SJSA1 (cell line): Measurements from ENCODE around the gene DNAJB11. TPM values are rescaled to one million over a fixed set of nuclear protein-coding genes. Genes with fewer than 3 reads are reported as not detected.
A peak's percentile ranks its signal among the peaks of the same experiment; 100 is the strongest.
"Not testable (repeated sequence)": the region's sequence is repeated elsewhere in the genome, so short reads cannot be mapped to it uniquely, and the experiment has no call there.

Experiments used
- DNase-seq, 2 experiments: peaks; one replicate each; pipeline ENCODE4 v3.0.0-alpha.2; 2015 to 2020; ENCODE audit warnings: low spot score in 2 of 2, low read depth in 1 of 2
- H3K27ac ChIP-seq: fragments of 250-450 bp; sonication (Bioruptor Pico); 2 replicates; pipeline ENCODE4 v1.5.1; 2020; ENCODE audit warnings: mild to moderate bottlenecking, moderate library complexity
- H3K27me3 ChIP-seq: fragments of 250-450 bp; sonication (Bioruptor Pico); replicated peaks from 2 replicates; pipeline ENCODE4 v1.5.1; 2020; ENCODE audit warnings: mild to moderate bottlenecking, moderate library complexity
- H3K36me3 ChIP-seq: fragments of 250-450 bp; sonication (Bioruptor Pico); 2 replicates; pipeline ENCODE4 v1.5.1; 2020; ENCODE audit warnings: mild to moderate bottlenecking
- H3K4me1 ChIP-seq: fragments of 250-450 bp; sonication (Bioruptor Pico); replicated peaks from 2 replicates; pipeline ENCODE4 v1.6.1; 2021; ENCODE audit warnings: mild to moderate bottlenecking
- H3K4me3 ChIP-seq: fragments of 250-450 bp; sonication (Bioruptor Pico); 2 replicates; pipeline ENCODE4 v1.5.1; 2020; ENCODE audit warnings: mild to moderate bottlenecking
- H3K9me3 ChIP-seq: fragments of 250-450 bp; sonication (Bioruptor Pico); replicated peaks from 2 replicates; pipeline ENCODE4 v1.5.1; 2020; ENCODE audit warnings: mild to moderate bottlenecking
- total RNA-seq: library from RNA; depleted of rRNA; stranded (reverse); fragments of >200 nt; shearing (Covaris generic); gene quantifications from 2 replicates; pipeline ENCODE4 v1.2.3, GENCODE V29; 2014; rRNA removed

Gene DNAJB11
- 152 and 170 TPM in 2 replicates for total RNA-seq

DNA sequence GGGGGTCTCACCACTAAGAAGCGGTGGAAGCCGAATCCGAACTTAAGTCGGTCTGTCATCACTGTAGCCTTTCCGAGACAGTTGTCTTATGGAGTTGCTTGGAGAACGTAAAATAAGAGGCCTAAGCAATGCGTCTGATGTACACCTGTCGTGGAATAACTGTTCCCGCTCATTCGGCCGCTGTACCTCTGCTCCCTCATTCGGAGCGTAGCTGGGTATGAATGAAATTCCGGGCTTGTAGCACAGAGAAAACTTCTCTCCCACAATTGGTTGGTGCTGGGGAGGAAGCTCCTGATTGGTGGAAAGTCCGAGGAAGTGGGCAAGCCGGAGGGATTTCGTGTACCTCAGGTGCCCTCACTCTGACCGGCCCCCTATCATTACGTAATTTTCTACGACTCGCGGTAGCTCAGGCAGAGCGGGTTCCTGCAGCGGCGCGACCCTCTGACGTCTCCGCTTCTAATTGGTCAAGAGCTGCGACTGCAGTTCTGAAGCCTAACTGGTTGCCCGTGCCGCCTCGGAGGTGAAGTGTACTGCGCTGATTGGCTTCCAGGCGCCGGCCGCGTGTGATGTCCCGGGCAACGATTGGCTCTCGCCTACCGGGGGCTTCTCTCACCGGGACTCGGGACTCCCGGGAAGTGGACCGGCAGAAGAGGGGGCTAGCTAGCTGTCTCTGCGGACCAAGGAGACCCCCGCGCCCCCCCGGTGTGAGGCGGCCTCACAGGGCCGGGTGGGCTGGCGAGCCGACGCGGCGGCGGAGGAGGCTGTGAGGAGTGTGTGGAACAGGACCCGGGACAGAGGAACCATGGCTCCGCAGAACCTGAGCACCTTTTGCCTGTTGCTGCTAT is at the start of gene DNAJB11:
Gene DNAJB11 (plus strand): TSS at position 625 of the 845 bp plus-strand sequence. CDS start 178 bp downstream, at position 803.
- DNase-seq, result peak; percentile 95 to 98
- peaks cover 38% of the 10 kb centered on the region for H3K36me3 ChIP-seq
- peak within 1 kb of the TSS; percentile 89 for H3K4me3 ChIP-seq
- no peaks in the 10 kb centered on the region for H3K9me3 ChIP-seq
- peak within 1 kb of the TSS; percentile 87 for H3K27ac ChIP-seq
- H3K4me1 ChIP-seq, result peaks cover 14% of the 10 kb centered on the region
- H3K27me3 ChIP-seq, result no peaks in the 10 kb centered on the region

DNA sequence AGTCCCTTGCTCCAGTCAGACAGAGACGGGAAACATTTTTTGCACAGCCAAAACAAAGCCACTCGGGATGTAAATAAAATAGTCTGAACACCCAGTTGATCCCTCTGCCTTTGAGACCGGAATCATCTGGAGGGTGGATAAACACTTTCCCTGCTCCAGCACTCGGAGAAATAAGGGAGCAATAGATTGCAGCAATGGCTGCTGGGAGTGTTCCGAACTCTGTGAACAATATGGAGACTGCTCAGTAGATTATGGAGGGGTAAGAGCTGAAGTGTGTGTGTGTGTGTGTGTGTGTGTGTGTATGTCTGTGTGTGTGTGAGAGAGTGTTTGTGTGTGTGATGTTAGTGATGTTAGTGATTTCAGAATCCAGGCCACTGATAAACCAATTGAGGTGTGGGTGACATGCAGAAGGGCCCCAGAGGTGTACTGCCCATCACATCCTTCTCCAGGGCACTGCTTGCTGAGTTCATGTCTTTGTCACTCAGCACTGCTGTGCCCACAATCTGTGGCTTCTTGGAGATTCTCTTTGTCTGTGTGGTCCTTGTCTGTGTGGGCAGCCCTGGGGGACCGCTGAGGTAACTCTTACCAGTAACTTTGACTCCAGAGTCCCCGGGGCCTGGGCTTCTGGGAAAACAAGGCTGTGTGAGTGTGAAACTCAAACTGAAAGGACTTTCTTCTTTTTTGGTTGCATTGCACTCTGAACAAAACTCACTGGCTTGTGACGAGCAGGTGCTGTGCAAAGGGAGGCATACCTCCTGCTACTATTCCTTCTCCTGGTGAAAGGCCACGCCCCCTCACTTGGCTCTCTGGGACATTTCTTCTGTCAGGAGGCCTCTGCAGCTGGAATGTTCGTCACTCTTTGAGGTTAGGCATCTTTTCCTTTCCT is 49.3 kb upstream of the DNAJB11 start:
- no peaks in the 10 kb centered on the region for H3K27me3 ChIP-seq
- DNase-seq, result no peak

DNA sequence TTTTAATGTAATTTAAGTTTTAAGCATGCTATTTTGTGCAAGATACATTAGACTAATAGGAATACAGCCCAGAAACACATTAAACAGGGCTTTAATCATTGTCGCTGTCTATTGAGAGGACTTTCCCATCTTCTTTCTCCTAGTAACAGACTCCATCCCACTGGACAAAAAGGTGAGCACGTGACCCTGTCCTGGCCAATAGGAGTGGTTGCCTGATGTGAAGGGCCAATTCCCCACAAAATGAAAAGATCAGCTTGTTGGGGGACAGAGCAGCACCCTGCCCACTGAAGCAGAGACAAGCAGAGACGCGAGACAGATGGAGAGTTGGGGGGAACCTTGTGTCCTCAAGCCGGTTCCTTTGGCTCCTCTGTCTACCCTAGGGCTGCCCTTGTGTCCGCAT is 47.5 kb upstream of the DNAJB11 start:
- no peak for DNase-seq
- H3K27me3 ChIP-seq, result no peaks in the 10 kb centered on the region
- H3K36me3 ChIP-seq, result no peaks in the 10 kb centered on the region
- H3K4me3 ChIP-seq, result no peak overlapping the region
- no peaks in the 10 kb centered on the region for H3K9me3 ChIP-seq
- no peaks in the 10 kb centered on the region for H3K4me1 ChIP-seq
- no peak overlapping the region for H3K27ac ChIP-seq

More for the DNA sequence above, 49.3 kb upstream of the DNAJB11 start:
- no peak overlapping the region for H3K4me3 ChIP-seq
- no peaks in the 10 kb centered on the region for H3K9me3 ChIP-seq
- H3K27ac ChIP-seq, result no peak overlapping the region
- H3K4me1 ChIP-seq, result no peaks in the 10 kb centered on the region
- no peaks in the 10 kb centered on the region for H3K36me3 ChIP-seq

DNA sequence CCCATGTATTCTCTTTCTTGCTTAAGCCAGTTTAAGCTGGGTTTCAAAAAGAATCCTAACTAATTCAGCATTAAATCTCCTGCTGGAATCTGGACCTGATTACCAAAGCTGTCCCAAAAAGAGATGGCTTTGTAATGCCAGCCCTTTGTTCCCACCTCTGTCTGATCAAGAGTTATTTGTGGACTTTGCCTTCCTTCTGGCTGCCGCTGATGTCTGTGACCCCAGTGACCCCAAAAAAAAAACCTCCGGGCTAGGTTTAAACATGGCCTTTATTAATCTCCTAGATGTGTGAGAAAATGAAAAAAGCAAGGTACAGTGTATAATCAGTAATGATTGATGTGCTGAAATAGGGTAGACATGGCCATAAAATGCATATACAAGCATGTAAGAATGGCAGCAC is 47.1 kb upstream of the DNAJB11 start:
- Histone ChIP-seq H3K4me3 (no peak overlapping the region), H3K27ac (no peak overlapping the region), H3K27me3 (no peaks in the 10 kb centered on the region), H3K9me3 (no peaks in the 10 kb centered on the region), H3K36me3 (no peaks in the 10 kb centered on the region), H3K4me1 (no peaks in the 10 kb centered on the region)
- no peak for DNase-seq

DNA sequence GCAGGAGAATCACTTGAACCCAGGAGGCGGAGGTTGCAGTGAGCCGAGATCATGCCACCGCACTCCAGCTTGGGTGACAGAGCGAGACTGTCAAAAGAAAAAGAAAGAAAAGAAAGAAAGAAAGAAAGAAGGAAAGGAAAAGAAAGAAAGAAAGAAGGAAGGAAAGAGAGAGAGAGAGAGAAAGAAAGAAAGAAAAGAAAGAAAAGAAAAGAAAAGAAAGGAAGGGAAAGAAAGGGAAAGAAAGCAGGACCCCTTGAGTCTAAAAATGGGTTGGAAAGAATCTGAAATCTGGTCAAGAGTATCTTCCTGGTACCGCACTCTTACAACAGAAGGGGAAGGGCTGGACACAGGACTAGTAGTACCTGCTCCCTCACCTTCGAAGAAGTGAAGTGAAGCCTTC is 45.9 kb upstream of the DNAJB11 start:
- no peaks in the 10 kb centered on the region for H3K36me3 ChIP-seq
- no peak for DNase-seq
- no peaks in the 10 kb centered on the region for H3K27me3 ChIP-seq
- H3K4me3 ChIP-seq, result no peak overlapping the region
- H3K9me3 ChIP-seq, result no peaks in the 10 kb centered on the region
- H3K27ac ChIP-seq, result no peak overlapping the region
- H3K4me1 ChIP-seq, result no peaks in the 10 kb centered on the region

DNA sequence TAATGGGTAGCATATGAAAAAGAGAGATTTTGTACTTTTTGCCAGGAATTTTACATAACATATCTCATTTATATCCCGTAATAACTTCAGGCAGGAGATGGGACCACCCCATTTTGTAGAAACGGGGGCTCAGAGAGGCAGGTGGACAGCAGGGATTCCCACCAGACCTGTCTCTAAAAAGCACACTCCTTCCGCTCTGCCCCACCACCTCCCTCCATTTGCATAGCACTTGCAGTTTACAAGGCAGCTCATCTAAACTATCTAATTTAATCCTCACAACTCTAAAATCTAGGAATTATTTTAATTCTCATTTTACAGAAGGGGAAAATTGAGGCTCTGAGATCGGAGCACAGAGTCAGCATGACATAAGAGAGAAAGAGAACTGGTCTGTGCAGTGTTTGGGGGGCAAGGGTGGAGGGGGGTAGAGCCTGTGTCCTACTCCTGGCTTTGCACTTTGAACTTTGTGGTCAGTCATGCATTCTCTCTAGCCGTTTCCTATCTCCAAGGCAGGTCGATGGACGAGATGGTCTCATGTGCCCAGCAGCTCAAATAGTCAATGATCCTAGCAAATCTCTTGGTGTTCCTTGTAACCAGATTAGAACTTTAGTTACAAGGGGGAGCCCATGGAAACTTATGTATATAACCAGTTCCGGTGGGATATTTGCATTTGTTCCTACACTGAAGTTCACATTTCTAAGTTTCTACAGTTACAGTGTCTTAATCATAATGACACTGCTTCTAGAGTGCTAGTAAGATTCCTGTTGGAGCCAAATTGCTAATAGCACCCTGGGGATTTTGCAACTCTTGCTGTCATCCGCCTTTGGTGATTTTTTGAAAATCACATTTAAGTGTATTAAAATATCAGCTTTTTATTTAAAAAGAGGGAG is 44.9 kb upstream of the DNAJB11 start:
- no peak overlapping the region for H3K27ac ChIP-seq
- no peaks in the 10 kb centered on the region for H3K9me3 ChIP-seq
- H3K27me3 ChIP-seq, result no peaks in the 10 kb centered on the region
- no peaks in the 10 kb centered on the region for H3K36me3 ChIP-seq
- no peaks in the 10 kb centered on the region for H3K4me1 ChIP-seq
- no peak overlapping the region for H3K4me3 ChIP-seq
- no peak for DNase-seq

DNA sequence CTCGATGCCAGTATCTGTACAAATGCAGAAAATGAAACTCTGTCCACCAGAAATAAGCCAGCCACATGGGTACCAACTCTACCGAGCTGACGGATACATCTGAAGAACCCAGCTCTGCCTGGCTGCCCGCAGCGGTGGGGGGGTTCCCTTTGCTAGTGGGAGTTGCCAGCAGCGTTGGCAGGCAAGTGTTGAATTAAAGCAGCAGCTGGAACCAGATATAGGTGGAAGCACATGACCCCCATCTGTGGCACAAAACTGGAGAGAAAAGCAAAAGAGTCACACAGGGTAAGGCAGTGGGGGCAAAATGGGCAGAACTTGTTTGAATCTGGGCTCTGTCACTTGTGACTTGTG is 44.3 kb upstream of the DNAJB11 start:
- Histone ChIP-seq H3K36me3 (no peaks in the 10 kb centered on the region), H3K9me3 (no peaks in the 10 kb centered on the region), H3K27me3 (no peaks in the 10 kb centered on the region), H3K4me1 (no peaks in the 10 kb centered on the region), H3K4me3 (no peak overlapping the region), H3K27ac (no peak overlapping the region)
- DNase-seq, result no peak

DNA sequence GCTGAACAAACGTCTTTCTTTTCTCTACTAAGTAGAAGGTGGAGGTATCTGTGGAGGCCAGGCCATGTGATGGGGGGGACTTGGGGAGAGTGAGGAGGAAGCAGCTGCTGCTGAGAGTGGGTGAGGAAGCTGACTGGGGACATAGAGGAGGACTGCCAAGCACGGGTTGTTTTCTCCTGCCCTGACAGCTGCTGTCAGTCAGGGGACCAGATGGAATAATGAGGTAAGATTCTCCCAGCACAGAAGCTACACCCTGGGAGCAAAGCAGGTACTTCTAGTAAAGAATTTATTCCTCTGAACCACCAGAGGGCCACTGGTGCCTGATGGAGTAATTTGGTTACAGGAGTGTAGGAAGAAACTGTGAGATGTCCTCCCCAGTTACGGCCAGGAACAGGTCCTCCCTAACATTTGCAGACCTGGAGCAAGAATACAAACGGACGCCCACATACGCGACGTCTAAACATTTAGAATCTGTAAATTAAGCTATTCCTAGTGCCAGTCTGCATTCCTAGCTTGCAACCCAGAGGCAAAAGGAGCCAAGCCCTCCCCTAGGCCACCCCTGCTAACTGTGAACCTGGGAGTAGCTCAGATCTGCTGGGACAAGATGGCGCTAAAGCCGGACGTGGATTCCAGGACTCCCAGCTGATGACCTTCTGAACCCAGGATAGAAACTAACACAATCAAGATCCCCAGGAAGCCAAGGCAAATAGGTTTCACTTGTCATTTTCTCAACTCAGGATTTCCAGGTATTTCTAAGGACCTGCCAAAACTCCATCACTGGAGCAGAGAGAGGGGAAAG is 41.1 kb upstream of the DNAJB11 start:
- no peaks in the 10 kb centered on the region for H3K36me3 ChIP-seq
- no peaks in the 10 kb centered on the region for H3K4me1 ChIP-seq
- no peak for DNase-seq
- H3K27me3 ChIP-seq, result no peaks in the 10 kb centered on the region
- H3K27ac ChIP-seq, result no peak overlapping the region
- H3K9me3 ChIP-seq, result no peaks in the 10 kb centered on the region
- H3K4me3 ChIP-seq, result no peak overlapping the region

DNA sequence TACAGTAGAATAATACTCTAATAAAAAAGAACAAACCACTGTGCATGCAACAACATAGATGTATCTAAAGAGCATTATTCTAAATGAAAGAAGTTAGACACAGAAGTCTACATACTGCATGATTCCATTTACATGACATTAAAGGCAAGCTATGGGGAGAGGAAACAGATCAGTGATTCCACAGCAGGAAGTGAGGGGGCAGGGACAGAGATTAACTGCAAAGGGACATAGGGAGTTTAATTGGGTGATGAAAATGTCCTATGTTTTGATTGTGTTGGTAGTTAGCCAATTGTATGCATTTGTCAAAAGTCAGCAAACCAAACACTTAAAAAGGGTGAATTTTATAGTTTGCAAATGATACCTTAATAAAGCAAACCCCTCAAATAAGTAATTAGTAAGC is 40.1 kb upstream of the DNAJB11 start:
- Histone ChIP-seq H3K9me3 (no peaks in the 10 kb centered on the region), H3K4me3 (no peak overlapping the region), H3K27me3 (no peaks in the 10 kb centered on the region), H3K27ac (no peak overlapping the region), H3K4me1 (no peaks in the 10 kb centered on the region), H3K36me3 (no peaks in the 10 kb centered on the region)
- DNase-seq, result no peak

DNA sequence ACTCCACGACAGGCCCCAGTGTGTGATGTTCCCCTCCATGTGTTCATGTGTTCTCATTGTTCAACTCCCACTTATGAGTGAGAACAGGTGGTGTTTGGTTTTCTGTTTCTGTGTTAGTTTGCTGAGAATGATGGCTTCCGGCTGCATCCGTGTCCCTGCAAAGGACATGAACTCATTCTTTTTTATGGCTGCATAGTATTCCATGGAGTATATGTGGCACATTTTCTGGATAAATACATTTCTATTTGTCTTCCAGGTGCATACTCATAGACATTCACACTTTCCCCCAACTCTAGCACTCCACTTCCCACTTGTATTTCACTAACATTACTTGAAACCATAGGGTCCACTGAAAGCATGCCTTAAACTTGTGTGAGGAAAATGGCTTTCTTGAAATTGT is 38.8 kb upstream of the DNAJB11 start:
- not testable (repeated sequence) for H3K27ac ChIP-seq, H3K4me3 ChIP-seq, H3K36me3 ChIP-seq, H3K4me1 ChIP-seq, DNase-seq, H3K9me3 ChIP-seq, H3K27me3 ChIP-seq

DNA sequence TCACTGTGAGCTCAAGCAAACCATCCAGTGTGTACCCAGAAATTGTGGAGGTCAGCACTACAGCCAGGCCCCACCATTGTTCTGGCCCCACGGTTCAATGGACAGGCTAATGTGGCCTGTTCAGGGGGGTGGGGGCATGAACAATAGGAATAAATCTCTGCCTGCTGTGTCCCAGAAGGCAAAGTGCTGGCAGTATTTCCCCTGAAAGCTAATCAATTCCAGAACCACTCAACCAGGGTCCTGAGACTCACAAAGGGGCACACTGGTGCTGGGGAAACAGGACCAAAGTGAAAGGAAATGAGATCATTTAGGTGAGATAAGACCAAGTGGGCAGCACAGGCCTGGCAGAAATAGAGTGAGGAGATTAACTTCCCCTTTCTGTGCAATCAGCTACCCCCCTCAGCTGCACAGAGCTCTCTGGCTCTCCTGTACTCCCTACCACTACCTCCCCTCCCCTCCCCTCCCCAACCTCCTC is 37.9 kb upstream of the DNAJB11 start:
- H3K9me3 ChIP-seq, result no peaks in the 10 kb centered on the region
- DNase-seq, result no peak
- H3K4me1 ChIP-seq, result no peaks in the 10 kb centered on the region
- no peak overlapping the region for H3K27ac ChIP-seq
- H3K36me3 ChIP-seq, result no peaks in the 10 kb centered on the region
- H3K4me3 ChIP-seq, result no peak overlapping the region
- H3K27me3 ChIP-seq, result no peaks in the 10 kb centered on the region

DNA sequence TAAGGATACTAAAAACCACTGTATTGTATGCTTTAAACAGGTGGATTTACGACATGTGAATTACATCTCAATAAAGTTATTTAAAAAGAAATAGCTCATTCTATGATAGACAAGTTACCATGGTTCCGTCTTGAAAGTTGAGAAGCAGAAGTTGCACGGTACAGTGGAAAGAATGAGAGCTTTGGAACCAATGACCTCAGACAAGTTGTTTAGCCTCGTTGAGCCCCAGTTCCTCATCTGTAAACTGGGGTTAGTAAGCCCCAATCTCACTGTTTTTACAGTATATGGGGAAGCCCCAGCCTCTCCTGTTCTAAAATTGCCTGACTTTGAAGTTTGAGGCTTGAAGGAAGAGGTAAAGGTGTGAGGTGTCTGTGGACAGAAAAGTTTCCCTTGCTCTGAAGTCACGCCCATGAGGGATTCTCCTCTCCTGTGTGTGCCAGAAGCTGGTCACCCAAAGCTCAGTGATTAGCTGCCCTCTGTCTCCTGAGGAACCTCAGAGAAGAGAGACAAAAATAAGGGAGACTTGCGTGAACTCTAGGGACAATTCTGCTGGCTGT is 36.3 kb upstream of the DNAJB11 start:
- Histone ChIP-seq H3K36me3 (no peaks in the 10 kb centered on the region), H3K4me3 (no peak overlapping the region)
- DNase-seq, result no peak

More for the DNA sequence above, 36.3 kb upstream of the DNAJB11 start:
- H3K27ac ChIP-seq, result no peak overlapping the region
- no peaks in the 10 kb centered on the region for H3K27me3 ChIP-seq
- no peaks in the 10 kb centered on the region for H3K4me1 ChIP-seq
- H3K9me3 ChIP-seq, result no peaks in the 10 kb centered on the region
